ENCODE results near the gene NME7. TPM values are rescaled to one million over a fixed set of nuclear protein-coding genes. Genes with fewer than 3 reads are reported as not detected.
"Not testable (repeated sequence)": the region's sequence is repeated elsewhere in the genome, so short reads cannot be mapped to it uniquely, and the experiment has no call there.

Gene NME7
- total RNA-seq = 10 to 100 TPM; 22.9 to 43.7 TPM
- polyA plus RNA-seq = 10 to 100 TPM in 1 of 2 donors, 1 to 10 TPM in 1; 6.2 to 13.1 TPM
- long read RNA-seq, donor 1, transcript NME7-201 (12 exons, 1,642 nt) = major isoform, 7 of 14 reads
- long read RNA-seq, donor 1, partial matches to known transcripts = 6 of 14 reads
- long read RNA-seq, donor 1, other reads (novel, unspliced or antisense) = 0 of 14 reads
- long read RNA-seq, donor 2, partial matches to known transcripts = 8 of 10 reads
- long read RNA-seq, donor 2, other reads (novel, unspliced or antisense) = 0 of 10 reads
- long read RNA-seq, donor 3, transcript NME7-201 (12 exons, 1,642 nt) = major isoform, 5 of 10 reads
- long read RNA-seq, donor 3, partial matches to known transcripts = 5 of 10 reads
- long read RNA-seq, donor 3, other reads (novel, unspliced or antisense) = 0 of 10 reads
- long read RNA-seq, donor 4, partial matches to known transcripts = 0 of 4 reads
- long read RNA-seq, donor 4, other reads (novel, unspliced or antisense) = 0 of 4 reads
- long read RNA-seq, donor 5, transcript NME7-201 (12 exons, 1,642 nt) = major isoform, 16 of 33 reads
- long read RNA-seq, donor 5, partial matches to known transcripts = 15 of 33 reads
- long read RNA-seq, donor 5, other reads (novel, unspliced or antisense) = 0 of 33 reads

- peak; percentile 100 for ATAC-seq (ENCODE audit: insufficient read depth, low FRiP score)
- TF ChIP-seq CTCF (IDR thresholded peaks at IDR 0.05; ENCODE audit: control extremely low read depth, extremely low read depth) = no peak
- Histone ChIP-seq H3K4me1 (ENCODE audit: control insufficient read depth in 5 of 5, insufficient read depth in 5 of 5, low read length in 5 of 5) (peaks cover 0 to 17% (median 3%) of the 10 kb centered on the region in 5 donors), H3K27me3 (ENCODE audit: control insufficient read depth in 3 of 3, insufficient read depth in 3 of 3, low read length in 2 of 3) (no peaks in the 10 kb centered on the region), H3K4me3 (peak within 1 kb of the TSS; percentile 69), H3K9me3 (ENCODE audit: control insufficient read depth in 4 of 4, insufficient read depth in 3 of 4, low read length in 3 of 4) (no peaks in the 10 kb centered on the region), H3K36me3 (ENCODE audit: control insufficient read depth in 4 of 4, insufficient read depth in 4 of 4, low read length in 4 of 4) (peaks cover 0 to 22% (median 10%) of the 10 kb centered on the region in 4 donors), H3K9ac (ENCODE audit: insufficient read depth in 1 of 2, low read length in 2 of 2) (peak within 1 kb of the TSS; percentile 82 to 95), H3K27ac (ENCODE audit: low read depth in 1 of 2, low read length in 1 of 2) (peak within 1 kb of the TSS; percentile 71 to 87)
- 0% methylated on average over 37 of the region's 37 CpGs for WGBS, 2 donors
- DNase-seq = peak; percentile 97 to 99 (median 98)
Observed at GRCh38 chr1:169367686-169368405, at the start of gene NME7, which contains the start of gene BLZF1. Gene NME7, minus strand, starts transcription at chr1:169367797. Its CDS starts 87 bp downstream, at chr1:169367710. Gene BLZF1, plus strand, starts transcription at chr1:169368195. Its CDS starts 1,328 bp downstream, at chr1:169369523.

GRCh38 chr1:169414952-169415351, 47.4 kb upstream of the NME7 start:
- ATAC-seq (ENCODE audit: insufficient read depth, low FRiP score) = no peak
- no peaks in the 10 kb centered on the region for H3K27me3 ChIP-seq (ENCODE audit: control insufficient read depth in 3 of 3, insufficient read depth in 3 of 3, low read length in 2 of 3)
- no peaks in the 10 kb centered on the region for H3K36me3 ChIP-seq (ENCODE audit: control insufficient read depth in 4 of 4, insufficient read depth in 4 of 4, low read length in 4 of 4)
- no peaks in the 10 kb centered on the region for H3K4me1 ChIP-seq (ENCODE audit: control insufficient read depth in 5 of 5, insufficient read depth in 5 of 5, low read length in 5 of 5)
- 87 to 89% methylated on average over 2 of the region's 2 CpGs for WGBS, 2 donors
- no peak for DNase-seq
- no peak overlapping the region for H3K27ac ChIP-seq (ENCODE audit: low read depth in 1 of 2, low read length in 1 of 2)
- H3K4me3 ChIP-seq = no peak overlapping the region
- TF ChIP-seq CTCF (IDR thresholded peaks at IDR 0.05; ENCODE audit: control extremely low read depth, extremely low read depth) = no peak
- no peak overlapping the region for H3K9ac ChIP-seq (ENCODE audit: insufficient read depth in 1 of 2, low read length in 2 of 2)
- H3K9me3 ChIP-seq (ENCODE audit: control insufficient read depth in 4 of 4, insufficient read depth in 3 of 4, low read length in 3 of 4) = peaks cover 0 to 2% (median 0%) of the 10 kb centered on the region in 4 donors

GRCh38 chr1:169408340-169408739, 40.7 kb upstream of the NME7 start:
- not testable (repeated sequence) for H3K27ac ChIP-seq (ENCODE audit: low read depth in 1 of 2, low read length in 1 of 2); H3K4me3 ChIP-seq; H3K4me1 ChIP-seq (ENCODE audit: control insufficient read depth in 5 of 5, insufficient read depth in 5 of 5, low read length in 5 of 5); ATAC-seq (ENCODE audit: insufficient read depth, low FRiP score); H3K9ac ChIP-seq (ENCODE audit: insufficient read depth in 1 of 2, low read length in 2 of 2); DNase-seq; H3K27me3 ChIP-seq (ENCODE audit: control insufficient read depth in 3 of 3, insufficient read depth in 3 of 3, low read length in 2 of 3); H3K36me3 ChIP-seq (ENCODE audit: control insufficient read depth in 4 of 4, insufficient read depth in 4 of 4, low read length in 4 of 4)
- 95 to 98% methylated on average over 5 of the region's 5 CpGs for WGBS, 2 donors
- H3K9me3 ChIP-seq (ENCODE audit: control insufficient read depth in 4 of 4, insufficient read depth in 3 of 4, low read length in 3 of 4) = peaks cover 0 to 11% (median 2%) of the 10 kb centered on the region in 4 donors

- DNase-seq; H3K27me3 ChIP-seq (ENCODE audit: control insufficient read depth in 3 of 3, insufficient read depth in 3 of 3, low read length in 2 of 3); H3K27ac ChIP-seq (ENCODE audit: low read depth in 1 of 2, low read length in 1 of 2); H3K4me1 ChIP-seq (ENCODE audit: control insufficient read depth in 5 of 5, insufficient read depth in 5 of 5, low read length in 5 of 5); H3K9me3 ChIP-seq (ENCODE audit: control insufficient read depth in 4 of 4, insufficient read depth in 3 of 4, low read length in 3 of 4); H3K36me3 ChIP-seq (ENCODE audit: control insufficient read depth in 4 of 4, insufficient read depth in 4 of 4, low read length in 4 of 4); ATAC-seq (ENCODE audit: insufficient read depth, low FRiP score); H3K9ac ChIP-seq (ENCODE audit: insufficient read depth in 1 of 2, low read length in 2 of 2); H3K4me3 ChIP-seq: not testable (repeated sequence)
- WGBS, 2 donors = 88 to 100% methylated on average over 1 of the region's 1 CpG
Observed at GRCh38 chr1:169402578-169402977, 35.0 kb upstream of the NME7 start.

All from lung (tissue), 16 donors.